ENCODE measurements around the gene DISP3. TPM values are rescaled to one million over a fixed set of nuclear protein-coding genes. Genes with fewer than 3 reads are reported as not detected.

The DISP3 gene
- total and polyA plus RNA-seq, 2 of the 4 experiments (the other 2 are of a cell fraction), result 0.05 TPM; not detected in 1

- dilution Hi-C loops (cut with HindIII; ENCODE audit: low sequenced_read_pairs, unreplicated experiment) (no loop called here), intact Hi-C loops (cut with micrococcal nuclease) (no loop called here), in situ Hi-C loops (cut with MboI; ENCODE audit: low sequenced_read_pairs) (no loop called here)
- Histone ChIP-seq H4K8ac (ENCODE audit: low read depth in 2 of 2, low read length in 2 of 2) (no peak overlapping the region), H3K4me1 (ENCODE audit: control insufficient read depth, insufficient read depth, low read length) (no peaks in the 10 kb centered on the region), H3K27ac (ENCODE audit: insufficient read depth, low read length) (no peak overlapping the region), H3K56ac (ENCODE audit: extremely low read depth, insufficient read depth, low read length) (no peak overlapping the region), H2BK15ac (ENCODE audit: low read depth, low read length) (no peak overlapping the region), H3K79me1 (ENCODE audit: low read depth in 1 of 2, low read length in 2 of 2) (no peaks in the 10 kb centered on the region), H3K4me2 (ENCODE audit: low read depth, low read length) (no peak overlapping the region), H4K5ac (ENCODE audit: low read depth, low read length) (no peak overlapping the region), H3K9me1 (ENCODE audit: insufficient read depth, low read length) (no peaks in the 10 kb centered on the region), H2AFZ (replicated peaks; ENCODE audit: low read length, poor library complexity) (no peak overlapping the region), H3K9me3 (ENCODE audit: control insufficient read depth, insufficient read depth, low read length) (no peaks in the 10 kb centered on the region), H4K91ac (ENCODE audit: insufficient read depth, low read depth, low read length) (no peak overlapping the region), H2AK5ac (ENCODE audit: low read depth, low read length) (no peak overlapping the region), H3K14ac (replicated peaks; ENCODE audit: low read depth, low read length) (no peak overlapping the region), H3K4me3 (ENCODE audit: insufficient read depth, low read depth, low read length) (no peak overlapping the region), H2BK20ac (ENCODE audit: low read depth, low read length) (no peak overlapping the region), H3K9ac (ENCODE audit: low read depth, low read length) (no peak overlapping the region), H3K18ac (ENCODE audit: low read depth, low read length) (no peak overlapping the region), H2BK120ac (ENCODE audit: low read depth, low read length) (no peak overlapping the region), H3K4ac (ENCODE audit: low read depth, low read length) (no peak overlapping the region), H2AK9ac (replicated peaks; ENCODE audit: low read depth, low read length, poor library complexity) (no peak overlapping the region), H3K23ac (ENCODE audit: low read depth, low read length) (no peak overlapping the region), H4K20me1 (ENCODE audit: insufficient read depth, low read length) (no peaks in the 10 kb centered on the region), H3K36me3 (ENCODE audit: control insufficient read depth, insufficient read depth, low read length) (no peaks in the 10 kb centered on the region), H2BK5ac (ENCODE audit: low read depth, low read length, poor library complexity, severe bottlenecking) (no peak overlapping the region), H3K27me3 (ENCODE audit: control insufficient read depth, insufficient read depth, low read length) (peaks cover 2% of the 10 kb centered on the region; the same call in 1 of the 2 replicates)
- ChIA-PET CTCF (no interaction called here), POLR2A (ENCODE audit: unreplicated experiment) (no interaction called here)
- BruUV-seq (replicated peaks), result no TSS peak
- DNase-seq, result no peak
- TF ChIP-seq MXI1 (IDR thresholded peaks at IDR 0.05; ENCODE audit: borderline replicate concordance, low read depth, low read length) (no peak), MAZ (IDR thresholded peaks at IDR 0.05; ENCODE audit: borderline replicate concordance, low read depth, low read length) (no peak), POLR2A (IDR thresholded peaks at IDR 0.05; ENCODE audit: low read depth, low read length) (no peak), CEBPB (IDR thresholded peaks at IDR 0.05; ENCODE audit: low read depth, low read length) (no peak), FOS (IDR thresholded peaks at IDR 0.05; ENCODE audit: low read depth, low read length) (no peak), SMC3 (IDR thresholded peaks at IDR 0.05; ENCODE audit: low read depth, low read length) (no peak), BHLHE40 (IDR thresholded peaks at IDR 0.05; ENCODE audit: low read depth, low read length) (no peak), CHD1 (IDR thresholded peaks at IDR 0.05; ENCODE audit: low read depth, low read length) (no peak), RAD21 (IDR thresholded peaks at IDR 0.05; ENCODE audit: low read length) (no peak), MAFK (IDR thresholded peaks at IDR 0.05; ENCODE audit: low read depth, low read length) (no peak), RFX5 (IDR thresholded peaks at IDR 0.05; ENCODE audit: low read depth, low read length) (no peak), RCOR1 (IDR thresholded peaks at IDR 0.05; ENCODE audit: insufficient replicate concordance, low read length) (no peak), NFE2L2 (IDR thresholded peaks at IDR 0.05; ENCODE audit: low read depth, low read length) (no peak), ELK1 (IDR thresholded peaks at IDR 0.05; ENCODE audit: borderline replicate concordance, low read depth, low read length) (no peak)
- TF ChIP-seq, protein P1, sequence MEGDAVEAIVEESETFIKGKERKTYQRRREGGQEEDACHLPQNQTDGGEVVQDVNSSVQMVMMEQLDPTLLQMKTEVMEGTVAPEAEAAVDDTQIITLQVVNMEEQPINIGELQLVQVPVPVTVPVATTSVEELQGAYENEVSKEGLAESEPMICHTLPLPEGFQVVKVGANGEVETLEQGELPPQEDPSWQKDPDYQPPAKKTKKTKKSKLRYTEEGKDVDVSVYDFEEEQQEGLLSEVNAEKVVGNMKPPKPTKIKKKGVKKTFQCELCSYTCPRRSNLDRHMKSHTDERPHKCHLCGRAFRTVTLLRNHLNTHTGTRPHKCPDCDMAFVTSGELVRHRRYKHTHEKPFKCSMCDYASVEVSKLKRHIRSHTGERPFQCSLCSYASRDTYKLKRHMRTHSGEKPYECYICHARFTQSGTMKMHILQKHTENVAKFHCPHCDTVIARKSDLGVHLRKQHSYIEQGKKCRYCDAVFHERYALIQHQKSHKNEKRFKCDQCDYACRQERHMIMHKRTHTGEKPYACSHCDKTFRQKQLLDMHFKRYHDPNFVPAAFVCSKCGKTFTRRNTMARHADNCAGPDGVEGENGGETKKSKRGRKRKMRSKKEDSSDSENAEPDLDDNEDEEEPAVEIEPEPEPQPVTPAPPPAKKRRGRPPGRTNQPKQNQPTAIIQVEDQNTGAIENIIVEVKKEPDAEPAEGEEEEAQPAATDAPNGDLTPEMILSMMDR (conservative IDR thresholded peaks at IDR 0.05; ENCODE audit: low read depth, low read length), result no peak
- TF ChIP-seq, protein P2, sequence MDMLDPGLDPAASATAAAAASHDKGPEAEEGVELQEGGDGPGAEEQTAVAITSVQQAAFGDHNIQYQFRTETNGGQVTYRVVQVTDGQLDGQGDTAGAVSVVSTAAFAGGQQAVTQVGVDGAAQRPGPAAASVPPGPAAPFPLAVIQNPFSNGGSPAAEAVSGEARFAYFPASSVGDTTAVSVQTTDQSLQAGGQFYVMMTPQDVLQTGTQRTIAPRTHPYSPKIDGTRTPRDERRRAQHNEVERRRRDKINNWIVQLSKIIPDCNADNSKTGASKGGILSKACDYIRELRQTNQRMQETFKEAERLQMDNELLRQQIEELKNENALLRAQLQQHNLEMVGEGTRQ (IDR thresholded peaks at IDR 0.05; ENCODE audit: low read depth, low read length), result no peak
- WGBS, 2 experiments (ENCODE audit: extremely low coverage in 2 of 2, insufficient read length in 1 of 2), result no CpG with 5 or more reads among the region's 2 CpGs
- no peak for ATAC-seq (ENCODE audit: low read depth)
Observed at GRCh38 chr1:11466416-11466815, 12.5 kb upstream of the DISP3 start.

All from IMR-90 (cell line).